Thoracic aorta (tissue), 2 donors: ENCODE data around the gene ATP12A. TPM values are rescaled to one million over a fixed set of nuclear protein-coding genes. Genes with fewer than 3 reads are reported as not detected.

Experiments
- ATAC-seq: fragments of 150-250 bp; one replicate; pipeline ENCODE4 v1.8.0; 2017; ENCODE audit warnings: low read depth; ENCODE audit not compliant: insufficient number of reproducible peaks, low FRiP score
- DNase-seq: peaks from one replicate; pipeline ENCODE4 v3.0.0-alpha.2; 2020; ENCODE audit warnings: low spot score
- H3K27ac ChIP-seq, 2 donors: fragments of 200-600 bp; sonication (generic); 1 replicate in 1 of 2; 2 replicates in 1 of 2; pipeline ENCODE4 v1.5.1; 2016; ENCODE audit warnings: mild to moderate bottlenecking in 2 of 2, moderate library complexity in 2 of 2
- H3K27me3 ChIP-seq: fragments of 200-600 bp; sonication (generic); replicated peaks from 2 replicates; pipeline ENCODE4 v1.6.0; 2016; ENCODE audit warnings: mild to moderate bottlenecking; ENCODE audit not compliant: insufficient read depth
- H3K36me3 ChIP-seq: fragments of 200-600 bp; sonication (generic); one replicate; pipeline ENCODE4 v1.5.1; 2016
- H3K4me1 ChIP-seq, 2 donors: fragments of 200-600 bp; sonication (generic); 1 replicate in 1 of 2; 2 replicates in 1 of 2; pipeline versions ENCODE4 v1.5.1 to v1.6.0; 2016; ENCODE audit warnings: low read depth in 2 of 2, mild to moderate bottlenecking in 1 of 2; ENCODE audit not compliant: control insufficient read depth in 1 of 2
- H3K4me3 ChIP-seq: fragments of 200-600 bp; sonication (generic); 2 replicates; pipeline ENCODE4 v1.5.1; 2016; ENCODE audit warnings: mild to moderate bottlenecking
- H3K9me3 ChIP-seq: fragments of 200-600 bp; sonication (generic); 2 replicates; pipeline ENCODE4 v1.5.1; 2016
- CTCF ChIP-seq: fragments of 200-600 bp; sonication (generic); IDR thresholded peaks from one replicate; pipeline ENCODE4 v1.5.1; 2019; ENCODE audit warnings: antibody characterized with exemption
- total RNA-seq, 2 donors: library from RNA; depleted of rRNA; stranded (reverse); fragments of >200 nt; gene quantifications; one replicate each; pipeline versions ENCODE4 v1.1.0 to v1.2.3, GENCODE V29; 2016

ATP12A gene
- total RNA-seq, 2 donors from 2014 or later: 0.14 TPM; not detected in 1

GRCh38 chr13:24675806-24676570 lies 4.2 kb upstream of the ATP12A start:
- DNase-seq (no peak), ATAC-seq (no peak)
- TF ChIP-seq CTCF: no peak
- H3K4me3 ChIP-seq: no peak overlapping the region
- no peaks in the 10 kb centered on the region for H3K9me3 ChIP-seq
- H3K4me1 ChIP-seq: peaks cover 8 to 16% of the 10 kb centered on the region in 2 donors
- H3K27ac ChIP-seq: no peak overlapping the region
- no peaks in the 10 kb centered on the region for H3K36me3 ChIP-seq
- peaks cover 6% of the 10 kb centered on the region for H3K27me3 ChIP-seq

GRCh38 chr13:24678151-24678550 lies 2.1 kb upstream of the ATP12A start:
- DNase-seq (no peak), ATAC-seq (no peak)
- H3K36me3 ChIP-seq: no peaks in the 10 kb centered on the region
- H3K9me3 ChIP-seq: no peaks in the 10 kb centered on the region
- no peak overlapping the region for H3K27ac ChIP-seq
- no peak for TF ChIP-seq CTCF
- H3K4me3 ChIP-seq: no peak overlapping the region
- peaks cover 6% of the 10 kb centered on the region for H3K27me3 ChIP-seq
- H3K4me1 ChIP-seq: peaks cover 5 to 13% of the 10 kb centered on the region in 2 donors

GRCh38 chr13:24679686-24680085 lies 522 bp upstream of the ATP12A start:
- H3K4me3 ChIP-seq: no peak overlapping the region
- ATAC-seq: no peak

GRCh38 chr13:24680921-24681604 lies 855 bp downstream of the ATP12A start:
- peaks cover 13 to 34% of the 10 kb centered on the region in 2 donors for H3K4me1 ChIP-seq
- DNase-seq: no peak
- H3K4me3 ChIP-seq: peak overlapping the region; percentile 65
- H3K27ac ChIP-seq: no peak overlapping the region
- ATAC-seq: no peak
- no peaks in the 10 kb centered on the region for H3K36me3 ChIP-seq
- peaks cover 6% of the 10 kb centered on the region for H3K27me3 ChIP-seq
- no peak for TF ChIP-seq CTCF
- no peaks in the 10 kb centered on the region for H3K9me3 ChIP-seq

More at GRCh38 chr13:24679686-24680085, 522 bp upstream of the ATP12A start:
- DNase-seq: no peak
- Histone ChIP-seq H3K27me3 (peaks cover 6% of the 10 kb centered on the region), H3K36me3 (no peaks in the 10 kb centered on the region), H3K9me3 (no peaks in the 10 kb centered on the region), H3K27ac (no peak overlapping the region), H3K4me1 (peaks cover 9 to 24% of the 10 kb centered on the region in 2 donors)
- TF ChIP-seq CTCF: no peak

- Histone ChIP-seq H3K4me3 (no peak overlapping the region), H3K27me3 (peaks cover 6% of the 10 kb centered on the region), H3K4me1 (peaks cover 13 to 34% of the 10 kb centered on the region in 2 donors), H3K9me3 (no peaks in the 10 kb centered on the region), H3K27ac (no peak overlapping the region), H3K36me3 (no peaks in the 10 kb centered on the region)
- ATAC-seq: no peak
- DNase-seq: no peak
- no peak for TF ChIP-seq CTCF
These were observed 1.7 kb downstream of the ATP12A start for GRCh38 chr13:24681930-24682329.
